GM19372 (cell line): Measurements from ENCODE around the gene PRKD3.

Experiments used
- ATAC-seq: cut with Tn5 transposase; IDR thresholded peaks from one replicate; pipeline ENCODE4 v1.9.1; 2021; ENCODE audit warnings: mild to moderate bottlenecking, low read depth, moderate library complexity; ENCODE audit not compliant: unreplicated experiment

Gene PRKD3

DNA sequence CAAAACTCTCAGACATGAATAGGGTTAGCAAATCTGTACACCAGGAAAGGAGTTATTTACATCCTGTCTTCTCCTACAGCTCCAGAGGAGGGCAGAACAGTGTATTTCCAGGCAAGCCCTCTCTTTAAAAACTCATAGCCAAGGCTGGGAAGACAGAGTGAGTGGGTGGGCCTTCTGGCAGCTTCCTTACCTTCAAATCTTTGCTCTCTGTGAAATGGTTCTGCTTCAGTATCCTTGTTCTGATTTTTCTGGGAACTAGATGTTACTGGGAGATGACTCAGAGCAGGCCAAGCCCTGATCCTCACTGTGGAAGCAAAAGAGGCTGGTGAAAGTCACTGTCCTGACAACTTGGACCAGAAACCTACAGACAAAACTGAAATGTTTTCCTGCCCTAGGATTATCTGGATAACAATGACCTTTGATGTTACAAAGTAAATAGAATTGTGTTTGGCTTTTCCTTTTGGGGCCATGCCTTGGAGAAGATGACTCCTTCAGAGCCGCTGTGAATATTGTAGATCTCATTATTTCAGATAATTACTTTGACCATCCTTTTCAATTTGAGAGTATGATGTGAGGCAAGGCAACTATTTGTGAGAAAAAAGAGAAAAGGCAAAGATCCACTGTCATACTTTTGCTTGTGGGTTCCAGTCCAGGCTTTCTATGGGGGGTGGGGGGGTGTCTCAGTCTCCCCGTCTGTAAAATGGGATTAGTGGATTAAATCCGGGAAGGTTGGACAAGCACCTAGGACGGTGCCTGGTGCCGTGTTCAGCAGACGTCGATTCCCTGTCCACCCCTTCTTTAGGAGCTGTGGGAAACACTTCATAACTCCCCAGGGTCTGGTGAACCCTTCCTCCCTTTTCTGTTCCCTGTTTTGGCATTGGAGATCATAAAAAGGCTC is 19.2 kb upstream of the PRKD3 start:
- ATAC-seq = no peak

- ATAC-seq = no peak
Observed at GRCh38 chr2:37342591-37343220, 18.1 kb upstream of the PRKD3 start.

DNA sequence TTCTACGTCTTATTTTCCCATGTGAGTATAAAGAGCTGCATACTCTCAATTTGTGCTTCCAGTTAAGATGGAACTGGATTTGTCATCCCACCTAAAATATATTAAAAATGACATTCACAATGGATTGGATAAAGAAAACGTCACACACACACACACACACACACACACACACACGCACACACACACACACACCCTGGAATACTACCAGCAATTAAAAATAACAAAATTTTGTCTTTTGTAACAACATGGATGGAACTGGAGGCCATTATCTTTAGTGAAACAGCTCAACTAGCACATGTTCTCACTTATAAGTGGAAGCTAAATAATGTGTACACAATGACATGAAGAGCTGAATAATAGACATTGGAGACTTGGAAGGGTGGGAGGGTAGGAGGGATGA is 16.0 kb upstream of the PRKD3 start:
- no peak for ATAC-seq

DNA sequence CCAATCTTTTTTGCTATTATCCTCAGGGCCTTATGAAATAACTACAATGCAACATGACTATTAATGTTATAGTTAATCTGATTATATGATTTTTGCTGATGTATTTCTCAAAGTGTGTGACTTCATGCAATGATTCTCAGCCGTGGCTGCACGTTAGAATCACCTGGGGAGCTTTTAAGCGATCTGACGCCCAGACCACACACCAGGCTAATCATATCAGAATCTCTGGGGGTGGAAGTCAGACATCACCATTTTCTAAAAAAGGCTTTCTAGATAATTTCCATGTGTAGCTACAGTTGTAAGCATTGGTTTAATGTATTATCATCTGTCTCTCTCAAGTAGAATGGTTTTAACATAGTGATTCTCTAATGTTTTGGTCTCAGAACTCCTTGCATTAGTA is 14.3 kb upstream of the PRKD3 start:
- ATAC-seq = no peak

- ATAC-seq = no peak
Observed at GRCh38 chr2:37337620-37338280, 13.1 kb upstream of the PRKD3 start.

- ATAC-seq = no peak
Observed at GRCh38 chr2:37335604-37336003, 11.0 kb upstream of the PRKD3 start.

- no peak for ATAC-seq
Observed at GRCh38 chr2:37333256-37333655, 8.6 kb upstream of the PRKD3 start.

DNA sequence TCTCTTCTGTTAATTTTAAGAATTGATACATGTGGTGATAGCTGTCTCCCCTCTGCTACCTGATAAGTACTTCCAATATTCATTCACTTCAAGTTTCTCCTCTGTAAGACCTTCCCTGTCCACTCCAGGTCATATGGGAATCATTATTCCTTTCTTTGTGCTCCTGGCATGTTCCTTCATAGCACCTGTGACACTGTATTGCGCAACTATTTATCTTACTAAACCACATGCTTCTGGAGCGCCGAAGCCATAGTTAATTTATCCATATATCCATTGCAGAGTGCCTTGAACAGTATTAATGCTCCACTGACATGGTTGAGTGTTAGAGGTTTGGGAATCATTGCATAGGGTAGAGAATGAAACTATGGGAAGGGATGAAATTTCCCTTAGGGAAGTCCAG is 7.9 kb upstream of the PRKD3 start:
- ATAC-seq = no peak

GRCh38 chr2:37330681-37331080 is 6.0 kb upstream of the PRKD3 start:
- ATAC-seq = no peak

DNA sequence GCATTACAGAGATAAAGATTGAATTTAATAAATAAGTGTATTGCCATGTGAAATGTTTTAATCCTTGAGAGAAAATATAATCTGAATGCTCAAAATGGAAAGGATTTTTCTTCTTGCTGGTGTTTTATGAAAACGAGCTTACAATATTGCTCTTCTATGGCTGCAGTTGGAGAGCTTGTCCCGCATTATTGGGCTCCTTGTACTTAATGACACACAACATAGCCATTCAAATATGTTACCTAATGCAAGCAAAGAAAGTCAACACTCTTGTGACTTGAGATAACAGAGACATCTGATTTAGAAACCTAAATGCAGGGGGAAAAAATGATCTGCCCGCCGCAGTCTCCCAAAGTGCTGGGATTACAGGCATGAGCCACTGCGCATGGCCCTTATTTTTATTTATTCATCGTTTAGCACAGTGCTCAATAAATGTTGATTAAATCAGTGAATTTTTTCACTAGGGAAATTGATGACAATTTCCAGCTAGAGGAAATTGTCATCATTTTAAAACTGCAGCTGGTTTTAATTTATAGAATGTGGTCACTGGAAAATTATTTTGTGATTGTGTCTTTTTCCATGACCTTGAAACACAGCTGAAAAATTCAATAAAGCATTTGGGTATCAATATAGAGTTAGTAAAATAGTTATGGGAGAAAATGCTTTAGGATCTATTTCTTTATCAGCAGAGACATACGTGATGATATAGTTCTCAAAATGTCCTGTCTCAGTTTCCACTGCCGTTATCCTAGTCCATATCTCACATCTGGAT is 2.4 kb upstream of the PRKD3 start:
- no peak for ATAC-seq

DNA sequence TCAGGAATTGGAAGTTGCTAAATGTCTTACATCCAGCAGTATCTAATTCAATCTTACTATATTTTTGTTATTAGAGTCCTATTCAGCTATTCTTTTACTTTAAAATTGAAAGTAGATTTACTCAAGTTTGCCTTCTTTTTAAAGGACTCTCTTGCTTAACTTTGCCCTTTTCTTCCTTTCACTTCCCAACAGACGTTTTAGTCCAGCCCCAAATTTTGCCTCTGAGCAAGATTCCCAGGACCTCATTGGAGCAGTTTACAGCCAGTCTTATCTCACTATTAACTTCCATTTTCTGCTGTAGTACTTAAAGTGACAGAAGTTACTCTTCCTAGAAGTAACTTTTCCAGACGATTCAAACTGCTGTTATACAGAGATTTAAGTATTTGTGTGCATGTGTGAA is 1.7 kb upstream of the PRKD3 start:
- no peak for ATAC-seq

DNA sequence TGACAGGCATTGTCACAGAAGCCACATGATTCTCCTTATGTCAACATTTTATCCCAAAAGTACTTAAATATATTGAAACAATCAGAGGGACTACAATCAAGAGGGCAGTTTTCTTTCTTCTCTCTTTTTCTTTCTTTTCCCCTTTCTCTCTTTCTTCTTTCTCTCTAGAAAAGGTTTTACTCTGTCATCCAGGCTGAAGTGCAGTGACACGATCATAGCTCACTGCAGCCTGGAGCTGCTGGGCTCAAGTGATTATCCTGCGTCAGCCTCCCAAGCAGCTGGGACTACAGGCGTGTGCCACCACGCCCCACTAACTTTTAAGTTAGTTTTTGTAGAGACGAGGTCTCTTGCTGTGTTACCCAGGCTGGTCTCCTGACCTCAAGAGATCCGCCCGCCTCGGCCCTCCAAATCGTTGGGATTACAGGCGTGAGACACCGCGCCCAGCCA is 1.0 kb upstream of the PRKD3 start:
- no peak for ATAC-seq

DNA sequence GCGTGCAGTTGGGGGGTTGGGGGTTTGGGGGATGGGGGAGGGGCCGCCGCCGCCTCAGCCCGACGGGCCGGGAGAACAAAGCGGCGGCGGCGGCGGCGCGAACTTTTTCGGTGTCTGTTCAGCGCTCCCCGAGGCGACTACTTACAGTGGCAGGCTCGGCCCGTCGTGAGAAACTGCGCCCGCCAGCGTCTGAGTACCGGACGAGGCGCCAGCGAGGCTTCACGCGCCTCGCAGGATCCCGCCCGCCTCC is 172 bp downstream of the PRKD3 start:
- ATAC-seq = no peak

DNA sequence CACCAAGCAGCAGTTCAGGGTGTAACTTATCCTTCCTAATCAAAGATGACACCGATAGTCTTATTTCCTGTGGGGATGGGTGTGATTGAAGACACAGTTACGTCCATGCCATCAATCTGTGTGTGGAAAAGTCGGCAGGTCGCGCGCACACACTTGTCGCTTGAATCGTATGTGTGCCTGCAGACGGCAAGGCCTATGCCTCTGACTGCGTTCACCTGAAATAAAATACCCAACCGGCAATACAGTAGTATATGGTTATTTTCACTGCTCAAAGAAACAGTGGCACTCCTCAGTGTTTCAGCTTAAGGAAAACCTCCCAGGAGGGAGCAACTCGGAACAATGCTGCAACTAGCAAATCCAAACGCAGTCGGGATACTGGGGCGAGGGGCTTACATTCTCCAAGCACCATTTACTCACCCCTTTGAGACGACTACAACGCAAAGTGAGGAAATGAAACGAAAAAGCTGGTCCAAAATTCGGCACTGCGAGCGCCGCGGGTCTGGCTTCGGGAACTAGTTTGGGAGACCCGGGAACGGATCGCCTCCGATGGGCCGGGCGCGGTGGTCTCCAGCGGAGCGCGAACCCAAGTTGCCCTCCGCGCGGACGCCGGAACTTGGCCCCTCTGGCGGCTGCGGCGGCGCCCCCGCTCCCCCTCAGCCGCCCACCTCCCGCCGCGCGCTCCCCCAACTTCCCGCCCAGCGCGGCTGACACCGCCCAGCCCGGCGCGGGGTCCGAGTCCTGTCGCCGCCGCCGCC is 675 bp downstream of the PRKD3 start:
- ATAC-seq = peak; percentile 34

DNA sequence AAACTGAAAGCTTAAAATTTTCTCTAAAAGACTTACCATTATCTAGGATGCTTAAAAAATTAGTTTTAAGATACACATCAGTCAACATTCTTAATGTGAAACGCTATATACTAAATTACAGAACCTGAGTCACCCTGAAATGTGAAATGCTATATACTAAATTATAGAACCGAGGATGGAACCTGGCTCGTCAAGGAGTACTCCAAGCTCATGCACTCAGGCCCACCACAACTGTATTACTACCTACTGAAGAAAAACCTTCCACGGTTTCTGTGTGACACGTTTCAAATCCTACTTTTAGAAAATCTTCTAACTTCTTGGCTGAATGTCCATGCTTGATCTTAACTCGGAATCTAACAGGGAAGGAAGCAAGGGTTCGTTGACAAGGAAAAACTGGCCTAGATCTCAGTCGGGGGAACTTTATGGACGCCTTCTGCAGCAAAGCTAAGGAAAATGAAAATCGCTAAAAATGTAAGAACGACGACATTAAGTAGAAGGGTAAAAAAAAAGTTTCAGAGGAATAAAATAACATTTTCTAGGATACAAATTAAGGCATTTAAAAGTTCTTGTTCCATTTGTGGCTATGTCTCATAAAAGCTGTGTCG is 1.4 kb downstream of the PRKD3 start:
- ATAC-seq = no peak

- ATAC-seq = no peak
Observed at GRCh38 chr2:37322368-37322767, 2.3 kb downstream of the PRKD3 start.

GRCh38 chr2:37321029-37321682 is 3.5 kb downstream of the PRKD3 start:
- no peak for ATAC-seq

DNA sequence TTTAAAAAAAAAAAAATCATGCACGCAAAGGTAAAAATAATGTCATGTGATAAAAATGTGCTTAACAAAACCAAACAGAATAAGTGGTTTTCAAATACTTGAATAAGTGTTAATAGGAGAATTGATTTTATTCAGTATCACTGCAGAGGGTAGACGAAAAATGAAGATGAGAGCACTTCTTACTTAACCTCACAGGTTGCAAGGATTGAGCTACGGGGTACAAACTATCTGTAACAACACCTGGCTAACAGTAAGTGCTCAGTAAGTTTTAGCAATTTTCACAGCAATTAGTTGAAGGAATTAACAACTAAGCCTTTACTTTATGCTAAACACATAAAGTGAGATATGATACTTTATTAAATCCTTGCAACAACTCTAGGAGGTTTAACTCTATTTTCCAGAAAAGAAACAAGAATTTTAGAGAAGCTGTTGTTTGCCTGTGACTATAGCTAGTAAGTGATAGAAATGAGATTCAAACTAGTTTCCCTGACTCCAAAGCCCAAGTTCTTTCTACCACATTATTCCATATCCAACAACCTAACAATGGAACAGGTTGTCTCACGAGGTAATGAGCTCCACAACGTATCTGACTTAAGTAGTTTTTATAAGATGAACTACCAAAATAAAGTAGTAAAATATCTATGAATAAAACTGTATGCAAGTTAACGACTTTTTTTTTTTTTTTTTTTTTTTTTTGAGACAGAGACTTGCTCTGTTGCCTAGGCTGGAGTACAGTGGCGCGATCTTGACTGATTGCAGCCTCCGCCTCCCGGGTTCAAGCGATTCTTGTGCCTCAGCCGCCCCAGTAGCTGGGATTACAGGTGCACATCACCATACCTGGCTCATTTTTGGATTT is 4.7 kb downstream of the PRKD3 start:
- ATAC-seq = no peak

DNA sequence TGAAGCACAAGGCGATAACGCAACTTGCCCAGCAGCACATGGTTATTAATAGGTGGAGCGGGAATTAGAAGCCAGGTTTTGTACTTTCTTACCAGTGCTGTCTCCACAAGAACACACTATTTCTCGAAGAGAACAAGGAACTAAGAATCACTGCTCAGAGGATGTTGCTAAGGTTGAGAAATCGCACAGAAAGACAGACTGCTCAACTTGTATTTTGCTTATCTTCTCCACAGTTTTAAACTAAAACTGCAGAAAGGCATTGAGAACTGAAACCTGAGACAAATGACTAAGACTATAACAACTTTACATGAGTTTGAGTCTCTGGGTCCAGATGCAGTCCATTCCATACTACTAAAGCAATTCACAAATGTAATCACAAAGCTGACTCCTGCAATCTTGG is 6.2 kb downstream of the PRKD3 start:
- peak; percentile 56 for ATAC-seq
